Fibroblast of upper back skin (primary cell): Measurements from ENCODE around the gene JADE2.
"Not testable (repeated sequence)": the region's sequence is repeated elsewhere in the genome, so short reads cannot be mapped to it uniquely, and the experiment has no call there.

Source experiments
- DNase-seq: peaks from one replicate; pipeline ENCODE4 v3.0.0-alpha.2; 2013

The JADE2 gene

GRCh38 chr5:134595458-134595838, 70.0 kb downstream of the JADE2 start:
- no peak for DNase-seq

- not testable (repeated sequence) for DNase-seq
Measured at GRCh38 chr5:134599820-134600219, 74.3 kb downstream of the JADE2 start.

- DNase-seq: peak; percentile 72
Measured at GRCh38 chr5:134600600-134600999, 75.1 kb downstream of the JADE2 start.

GRCh38 chr5:134603059-134603458, 77.6 kb downstream of the JADE2 start:
- DNase-seq: peak; percentile 75

- no peak for DNase-seq
Measured at GRCh38 chr5:134604908-134605307, 79.4 kb downstream of the JADE2 start.

GRCh38 chr5:134606726-134607125, 81.3 kb downstream of the JADE2 start:
- DNase-seq: no peak

- no peak for DNase-seq
Measured at GRCh38 chr5:134608555-134608954, 83.1 kb downstream of the JADE2 start.

GRCh38 chr5:134609232-134609851, 83.9 kb downstream of the JADE2 start:
- DNase-seq: peak; percentile 21

- no peak for DNase-seq
Measured at GRCh38 chr5:134610725-134611124, 85.3 kb downstream of the JADE2 start.

GRCh38 chr5:134611515-134611914, 86.0 kb downstream of the JADE2 start:
- no peak for DNase-seq

- DNase-seq: no peak
Measured at GRCh38 chr5:134614450-134615085, 89.1 kb downstream of the JADE2 start.

GRCh38 chr5:134620634-134621033, 95.2 kb downstream of the JADE2 start:
- DNase-seq: no peak

- no peak for DNase-seq
Measured at GRCh38 chr5:134625559-134625958, 100.1 kb downstream of the JADE2 start.

- DNase-seq: no peak
Measured at GRCh38 chr5:134626369-134627014, 101.0 kb downstream of the JADE2 start.
